Fibroblast of lung (primary cell): ENCODE measurements around the gene PALLD.

Source experiments
- EZH2 ChIP-seq: IDR thresholded peaks from 2 replicates; pipeline ENCODE4 v1.5.1; 2012; ENCODE audit warnings: low read length, control low read depth, mild to moderate bottlenecking; ENCODE audit errors: missing control alignments
- TF ChIP-seq, protein P1 (sequence below), 2 donors: IDR thresholded peaks in 1 of 2; conservative IDR thresholded peaks in 1 of 2; 1 replicate in 1 of 2; 2 replicates in 1 of 2; pipeline ENCODE4 v1.5.1; 2011 to 2012; ENCODE audit warnings: low read length in 2 of 2, control low read depth in 1 of 2, inconsistent platforms in 1 of 2, low read depth in 1 of 2, mild to moderate bottlenecking in 1 of 2

DNA sequence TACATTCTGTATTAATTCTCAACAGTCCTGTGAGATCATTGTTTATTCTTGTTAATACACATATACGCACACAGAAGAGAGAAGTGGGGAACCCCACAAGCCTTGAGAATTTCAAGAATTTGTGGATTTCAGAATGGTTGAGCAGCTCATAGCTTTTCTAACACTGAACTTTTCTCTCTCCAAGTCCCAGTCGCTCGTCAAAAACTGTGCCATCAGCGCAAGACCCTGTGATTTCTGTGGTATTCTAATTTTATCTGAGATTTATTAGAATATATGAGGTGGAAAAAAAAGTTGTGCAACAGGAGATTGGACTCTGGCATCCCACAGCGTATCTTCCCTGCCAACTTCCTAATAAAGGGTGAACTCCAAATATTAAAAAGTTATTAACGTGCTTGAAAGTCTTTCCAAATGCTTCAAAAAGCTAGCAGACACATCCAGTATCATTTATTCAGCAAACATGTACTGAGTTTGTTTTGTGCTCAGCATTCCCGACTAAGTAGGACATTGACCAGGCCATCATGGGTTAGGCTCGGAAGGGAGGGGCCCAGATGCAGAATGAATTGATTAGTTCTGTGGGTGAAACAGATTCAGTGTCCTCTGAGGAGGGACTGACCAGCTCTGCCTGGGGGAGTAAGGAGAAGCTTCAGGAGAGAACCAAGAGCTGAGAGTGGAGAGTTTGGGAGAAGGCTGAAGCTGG lies 347.6 kb downstream of the PALLD start:
- TF ChIP-seq, protein P1, sequence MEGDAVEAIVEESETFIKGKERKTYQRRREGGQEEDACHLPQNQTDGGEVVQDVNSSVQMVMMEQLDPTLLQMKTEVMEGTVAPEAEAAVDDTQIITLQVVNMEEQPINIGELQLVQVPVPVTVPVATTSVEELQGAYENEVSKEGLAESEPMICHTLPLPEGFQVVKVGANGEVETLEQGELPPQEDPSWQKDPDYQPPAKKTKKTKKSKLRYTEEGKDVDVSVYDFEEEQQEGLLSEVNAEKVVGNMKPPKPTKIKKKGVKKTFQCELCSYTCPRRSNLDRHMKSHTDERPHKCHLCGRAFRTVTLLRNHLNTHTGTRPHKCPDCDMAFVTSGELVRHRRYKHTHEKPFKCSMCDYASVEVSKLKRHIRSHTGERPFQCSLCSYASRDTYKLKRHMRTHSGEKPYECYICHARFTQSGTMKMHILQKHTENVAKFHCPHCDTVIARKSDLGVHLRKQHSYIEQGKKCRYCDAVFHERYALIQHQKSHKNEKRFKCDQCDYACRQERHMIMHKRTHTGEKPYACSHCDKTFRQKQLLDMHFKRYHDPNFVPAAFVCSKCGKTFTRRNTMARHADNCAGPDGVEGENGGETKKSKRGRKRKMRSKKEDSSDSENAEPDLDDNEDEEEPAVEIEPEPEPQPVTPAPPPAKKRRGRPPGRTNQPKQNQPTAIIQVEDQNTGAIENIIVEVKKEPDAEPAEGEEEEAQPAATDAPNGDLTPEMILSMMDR (conservative IDR thresholded peaks at IDR 0.05 in 1 of 2, IDR thresholded peaks at IDR 0.05 in 1 of 2; ENCODE audit: low read depth in 1 of 2, low read length in 2 of 2): no peak
- no peak for TF ChIP-seq EZH2
